ENCODE measurements around the gene KLLN.
A peak's percentile ranks its signal among the peaks of the same experiment; 100 is the strongest.
"Not testable (repeated sequence)": the region's sequence is repeated elsewhere in the genome, so short reads cannot be mapped to it uniquely, and the experiment has no call there.

The KLLN gene

GRCh38 chr10:87865241-87865881 lies 2.0 kb upstream of the KLLN start:
- no peak for DNase-seq

GRCh38 chr10:87864496-87865059 lies 1.2 kb upstream of the KLLN start:
- peak; percentile 49 for DNase-seq

GRCh38 chr10:87863951-87864495 lies 690 bp upstream of the KLLN start:
- DNase-seq, result peak; percentile 49

GRCh38 chr10:87862679-87863052 lies 667 bp downstream of the KLLN start:
- DNase-seq, result no peak

GRCh38 chr10:87861953-87862678 lies 1.2 kb downstream of the KLLN start:
- DNase-seq, result peak; percentile 89

- no peak for DNase-seq
Measured at GRCh38 chr10:87861566-87861952, 1.8 kb downstream of the KLLN start.

- DNase-seq, result no peak
Measured at GRCh38 chr10:87860816-87861403, 2.4 kb downstream of the KLLN start.

GRCh38 chr10:87860156-87860795 lies 3.1 kb downstream of the KLLN start:
- DNase-seq, result peak; percentile 62

- not testable (repeated sequence) for DNase-seq
Measured at GRCh38 chr10:87855665-87856064, 7.7 kb downstream of the KLLN start.

- not testable (repeated sequence) for DNase-seq
Measured at GRCh38 chr10:87855247-87855646, 8.1 kb downstream of the KLLN start.

- DNase-seq, result no peak
Measured at GRCh38 chr10:87852089-87852488, 11.2 kb downstream of the KLLN start.

GRCh38 chr10:87850742-87851205 lies 12.6 kb downstream of the KLLN start:
- peak; percentile 69 for DNase-seq

- no peak for DNase-seq
Measured at GRCh38 chr10:87849001-87849400, 14.3 kb downstream of the KLLN start.

GRCh38 chr10:87847550-87847949 lies 15.8 kb downstream of the KLLN start:
- DNase-seq, result no peak

- DNase-seq, result not testable (repeated sequence)
Measured at GRCh38 chr10:87846711-87847110, 16.6 kb downstream of the KLLN start.

GRCh38 chr10:87846023-87846422 lies 17.3 kb downstream of the KLLN start:
- DNase-seq, result no peak

GRCh38 chr10:87845624-87845998 lies 17.7 kb downstream of the KLLN start:
- no peak for DNase-seq

- no peak for DNase-seq
Measured at GRCh38 chr10:87844837-87845623, 18.3 kb downstream of the KLLN start.

- DNase-seq, result no peak
Measured at GRCh38 chr10:87843714-87844113, 19.6 kb downstream of the KLLN start.

GRCh38 chr10:87842776-87843497 lies 20.4 kb downstream of the KLLN start:
- DNase-seq, result no peak

- no peak for DNase-seq
Measured at GRCh38 chr10:87842220-87842641, 21.1 kb downstream of the KLLN start.
